ENCODE results near the gene ABHD10.

ABHD10 gene

GRCh38 chr3:111978583-111979433 lies at the start of gene ABHD10:
Gene ABHD10, plus strand, starts transcription at chr3:111979026. Its CDS starts 36 bp downstream, at chr3:111979062.
- peak; percentile 96 for DNase-seq

GRCh38 chr3:111929484-111929883 lies 49.3 kb upstream of the ABHD10 start:
- no peak for DNase-seq

GRCh38 chr3:111932946-111933345 lies 45.9 kb upstream of the ABHD10 start:
- no peak for DNase-seq

- no peak for DNase-seq
Measured at GRCh38 chr3:111936191-111936841, 42.5 kb upstream of the ABHD10 start.

GRCh38 chr3:111936967-111937366 lies 41.9 kb upstream of the ABHD10 start:
- DNase-seq: no peak

- DNase-seq: no peak
Measured at GRCh38 chr3:111937871-111938270, 41.0 kb upstream of the ABHD10 start.

- DNase-seq: no peak
Measured at GRCh38 chr3:111939873-111940272, 39.0 kb upstream of the ABHD10 start.

- no peak for DNase-seq
Measured at GRCh38 chr3:111943533-111943932, 35.3 kb upstream of the ABHD10 start.

- no peak for DNase-seq
Measured at GRCh38 chr3:111944372-111944771, 34.5 kb upstream of the ABHD10 start.

GRCh38 chr3:111947231-111947630 lies 31.6 kb upstream of the ABHD10 start:
- no peak for DNase-seq

- no peak for DNase-seq
Measured at GRCh38 chr3:111948786-111949185, 30.0 kb upstream of the ABHD10 start.

- DNase-seq: no peak
Measured at GRCh38 chr3:111949712-111950111, 29.1 kb upstream of the ABHD10 start.

GRCh38 chr3:111951032-111951431 lies 27.8 kb upstream of the ABHD10 start:
- no peak for DNase-seq

- DNase-seq: no peak
Measured at GRCh38 chr3:111952086-111952485, 26.7 kb upstream of the ABHD10 start.

GRCh38 chr3:111952866-111953450 lies 25.9 kb upstream of the ABHD10 start:
- DNase-seq: no peak

- no peak for DNase-seq
Measured at GRCh38 chr3:111954228-111954990, 24.4 kb upstream of the ABHD10 start.

GRCh38 chr3:111955876-111956275 lies 22.9 kb upstream of the ABHD10 start:
- DNase-seq: no peak

- no peak for DNase-seq
Measured at GRCh38 chr3:111956449-111956848, 22.4 kb upstream of the ABHD10 start.

GRCh38 chr3:111956995-111957734 lies 21.7 kb upstream of the ABHD10 start:
- DNase-seq: peak; percentile 30

GRCh38 chr3:111961461-111962164 lies 17.2 kb upstream of the ABHD10 start:
- DNase-seq: no peak

- no peak for DNase-seq
Measured at GRCh38 chr3:111963424-111963823, 15.4 kb upstream of the ABHD10 start.

GRCh38 chr3:111965484-111965883 lies 13.3 kb upstream of the ABHD10 start:
- DNase-seq: no peak

Measured in retina (tissue), 1 donor.